Endodermal cell (in vitro differentiated cells): ENCODE results near the gene SORL1-AS1.

ENCODE experiments used
- DNase-seq: peaks from one replicate; pipeline ENCODE4 v3.0.0-alpha.2; 2017
- H3K27ac ChIP-seq: 2 replicates; pipeline ENCODE4 v1.5.1; 2013; ENCODE audit warnings: mild to moderate bottlenecking, low read depth, low read length, moderate library complexity
- H3K27me3 ChIP-seq: 2 replicates; pipeline ENCODE4 v1.6.1; 2013; ENCODE audit warnings: mild to moderate bottlenecking, low read length, moderate library complexity; ENCODE audit not compliant: insufficient read depth, control insufficient read depth, poor library complexity, severe bottlenecking
- H3K36me3 ChIP-seq: 2 replicates; pipeline ENCODE4 v1.7.0; 2013; ENCODE audit warnings: mild to moderate bottlenecking, low read length, moderate library complexity; ENCODE audit not compliant: control insufficient read depth, insufficient read depth
- H3K4me1 ChIP-seq: one replicate; pipeline ENCODE4 v1.7.0; 2013; ENCODE audit warnings: low read length; ENCODE audit not compliant: control insufficient read depth, insufficient read depth
- H3K4me3 ChIP-seq: 2 replicates; pipeline ENCODE4 v1.5.1; 2013; ENCODE audit warnings: mild to moderate bottlenecking, low read length, moderate library complexity
- H3K9ac ChIP-seq: 2 replicates; pipeline ENCODE4 v1.6.1; 2013; ENCODE audit warnings: mild to moderate bottlenecking, low read length, moderate library complexity; ENCODE audit not compliant: poor library complexity, severe bottlenecking; ENCODE audit errors: extremely low read depth
- H3K9me3 ChIP-seq: 2 replicates; pipeline ENCODE4 v1.6.1; 2013; ENCODE audit warnings: mild to moderate bottlenecking, low read length, moderate library complexity; ENCODE audit not compliant: control insufficient read depth
- H3K27ac Mint-ChIP-seq: 2 replicates; pipeline ENCODE4 v1.8.0; 2020; ENCODE audit warnings: mixed read lengths
- H3K27me3 Mint-ChIP-seq: 2 replicates; pipeline ENCODE4 v1.8.0; 2021; ENCODE audit warnings: mild to moderate bottlenecking, mixed read lengths; ENCODE audit not compliant: insufficient read depth
- H3K36me3 Mint-ChIP-seq: 2 replicates; pipeline ENCODE4 v1.8.0; 2020; ENCODE audit warnings: low read depth, mixed read lengths
- H3K4me1 Mint-ChIP-seq: 2 replicates; pipeline ENCODE4 v1.8.0; 2020; ENCODE audit warnings: mixed read lengths
- H3K4me3 Mint-ChIP-seq: 2 replicates; pipeline ENCODE4 v1.8.0; 2020; ENCODE audit warnings: mild to moderate bottlenecking, moderate library complexity, mixed read lengths
- H3K9me3 Mint-ChIP-seq: 2 replicates; pipeline ENCODE4 v1.8.0; 2020; ENCODE audit warnings: mild to moderate bottlenecking, mixed read lengths
- CTCF ChIP-seq: fragments of 200-600 bp; sonication (generic); conservative IDR thresholded peaks from 2 replicates; pipeline ENCODE4 v1.5.0; 2021; ENCODE audit warnings: antibody characterized with exemption, mild to moderate bottlenecking
- WGBS, 2 experiments: methylation state at CpG; one replicate each; pipeline versions ENCODE4 v1.1.5 to v1.1.7; 2013; ENCODE audit warnings: missing lambda C conversion rate in 2 of 2, mixed read lengths in 1 of 2; ENCODE audit not compliant: insufficient coverage in 1 of 2, insufficient read length in 1 of 2; 5-methylcytosine and 5-hydroxymethylcytosine counted together

SORL1-AS1 gene

GRCh38 chr11:121489823-121490222 lies 37.1 kb upstream of the SORL1-AS1 start:
- Histone ChIP-seq H3K4me3 (no peak overlapping the region), H3K27ac (no peak overlapping the region), H3K9me3 (no peaks in the 10 kb centered on the region), H3K27me3 (no peaks in the 10 kb centered on the region), H3K36me3 (no peaks in the 10 kb centered on the region), H3K9ac (no peak overlapping the region), H3K4me1 (no peaks in the 10 kb centered on the region)
- H3K4me3 Mint-ChIP-seq: no peak overlapping the region
- no peaks in the 10 kb centered on the region for H3K9me3 Mint-ChIP-seq
- no peak for DNase-seq
- TF ChIP-seq CTCF: no peak
- no peak overlapping the region for H3K27ac Mint-ChIP-seq
- peaks cover 39% of the 10 kb centered on the region for H3K36me3 Mint-ChIP-seq
- no peaks in the 10 kb centered on the region for H3K27me3 Mint-ChIP-seq
- H3K4me1 Mint-ChIP-seq: peaks cover 8% of the 10 kb centered on the region
- 88% methylated on average over 2 of the region's 2 CpGs; no CpG with 5 or more reads in 1 of the 2 experiments for WGBS, 2 experiments

DNA sequence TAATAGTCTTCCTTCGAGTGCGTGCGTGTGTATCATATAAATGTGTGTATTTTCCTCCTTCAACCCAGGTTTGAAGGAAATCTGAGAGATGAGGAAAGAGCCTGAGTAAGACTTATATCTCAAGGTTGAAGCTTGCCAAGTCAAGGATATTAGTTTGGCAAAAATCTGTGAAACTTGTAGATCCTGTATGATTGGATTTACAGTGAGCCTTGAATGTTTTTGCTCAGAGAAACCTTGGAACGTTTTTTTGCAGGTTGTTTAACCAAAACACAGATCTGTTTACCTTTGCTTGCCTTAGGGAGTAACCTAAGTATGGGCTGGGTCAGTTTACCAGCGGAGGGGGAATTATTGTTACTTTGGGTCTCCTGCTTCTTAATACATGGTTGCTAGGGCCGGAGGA lies 35.9 kb upstream of the SORL1-AS1 start:
- no peaks in the 10 kb centered on the region for H3K27me3 ChIP-seq
- Mint-ChIP-seq H3K36me3 (peaks cover 47% of the 10 kb centered on the region), H3K27me3 (no peaks in the 10 kb centered on the region), H3K9me3 (no peaks in the 10 kb centered on the region), H3K4me1 (no peaks in the 10 kb centered on the region), H3K4me3 (no peak overlapping the region), H3K27ac (no peak overlapping the region)
- no peak for DNase-seq
- no peak overlapping the region for H3K9ac ChIP-seq
- no peaks in the 10 kb centered on the region for H3K4me1 ChIP-seq
- no peaks in the 10 kb centered on the region for H3K36me3 ChIP-seq
- H3K4me3 ChIP-seq: no peak overlapping the region
- TF ChIP-seq CTCF: no peak
- no peak overlapping the region for H3K27ac ChIP-seq
- 75 to 90% methylated on average over 2 to 6 of the region's 6 CpGs for WGBS, 2 experiments
- H3K9me3 ChIP-seq: no peaks in the 10 kb centered on the region

- H3K27me3 Mint-ChIP-seq: no peaks in the 10 kb centered on the region
- 96 to 97% methylated on average over 2 of the region's 2 CpGs for WGBS, 2 experiments
- H3K36me3 Mint-ChIP-seq: peaks cover 44% of the 10 kb centered on the region
Observed at GRCh38 chr11:121488170-121488569, 35.4 kb upstream of the SORL1-AS1 start.

More at GRCh38 chr11:121488170-121488569, 35.4 kb upstream of the SORL1-AS1 start:
- no peak overlapping the region for H3K4me3 Mint-ChIP-seq
- no peaks in the 10 kb centered on the region for H3K9me3 Mint-ChIP-seq
- H3K4me1 Mint-ChIP-seq: no peaks in the 10 kb centered on the region
- Histone ChIP-seq H3K9me3 (no peaks in the 10 kb centered on the region), H3K27ac (no peak overlapping the region), H3K4me3 (no peak overlapping the region), H3K27me3 (no peaks in the 10 kb centered on the region), H3K9ac (no peak overlapping the region), H3K36me3 (no peaks in the 10 kb centered on the region), H3K4me1 (no peaks in the 10 kb centered on the region)
- no peak for DNase-seq
- TF ChIP-seq CTCF: no peak
- H3K27ac Mint-ChIP-seq: no peak overlapping the region
